ENCODE data around the gene CCDC110.

- TF ChIP-seq POLR2A (IDR thresholded peaks at IDR 0.05): no peak
- no peak for TF ChIP-seq CTCF (IDR thresholded peaks at IDR 0.05)
Measured at GRCh38 chr4:185468999-185469398, 2.5 kb downstream of the CCDC110 start.

Measured in right lobe of liver (tissue), 4 donors.